22Rv1 (cell line): ENCODE measurements around the gene RABEPK.

Experiments
- CTCF ChIP-seq: fragments of 450-650 bp; IDR thresholded peaks from 2 replicates; pipeline ENCODE4 v1.5.1; 2017; ENCODE audit warnings: mild to moderate bottlenecking
- ZFX ChIP-seq: fragments of 450-650 bp; IDR thresholded peaks from 2 replicates; pipeline ENCODE4 v1.6.1; 2017; ENCODE audit warnings: antibody characterized with exemption, borderline replicate concordance

- TF ChIP-seq CTCF, result no peak
- TF ChIP-seq ZFX, result no peak
These were observed 38.6 kb downstream of the RABEPK start for GRCh38 chr9:125238915-125239446.
